MM.1S (cell line): Measurements from ENCODE around the gene IGSF9B.

ENCODE experiments used
- DNase-seq: peaks from one replicate; pipeline ENCODE4 v3.0.0-alpha.2; 2015
- H2AFZ ChIP-seq: fragments of 300-600 bp; sonication (generic); 2 replicates; pipeline ENCODE4 v1.6.0; 2016; ENCODE audit warnings: antibody characterized with exemption, low read length
- H3F3A ChIP-seq: fragments of 300-600 bp; sonication (generic); 2 replicates; pipeline ENCODE4 v1.6.1; 2016; ENCODE audit warnings: mild to moderate bottlenecking, antibody characterized with exemption, low read length, moderate library complexity, mixed read lengths; ENCODE audit not compliant: insufficient read depth
- H3K27ac ChIP-seq: fragments of 300-600 bp; sonication (generic); 2 replicates; pipeline ENCODE4 v1.5.1; 2016; ENCODE audit warnings: mild to moderate bottlenecking, low read length
- H3K27me3 ChIP-seq: fragments of 300-600 bp; sonication (generic); replicated peaks from 2 replicates; pipeline ENCODE4 v1.6.0; 2016; ENCODE audit warnings: low read length; ENCODE audit not compliant: insufficient read depth
- H3K36me3 ChIP-seq: fragments of 300-600 bp; sonication (generic); replicated peaks from 2 replicates; pipeline ENCODE4 v1.6.1; 2016; ENCODE audit warnings: mild to moderate bottlenecking, low read length, mixed read lengths; ENCODE audit not compliant: insufficient read depth
- H3K4me1 ChIP-seq: fragments of 300-600 bp; sonication (generic); 2 replicates; pipeline ENCODE4 v1.6.1; 2016; ENCODE audit warnings: low read length, mixed read lengths
- H3K4me2 ChIP-seq: fragments of 300-600 bp; sonication (generic); 2 replicates; pipeline ENCODE4 v1.6.0; 2016; ENCODE audit warnings: low read depth, low read length
- H3K4me3 ChIP-seq: fragments of 300-600 bp; sonication (generic); 2 replicates; pipeline ENCODE4 v1.5.1; 2016; ENCODE audit warnings: low read length, mixed read lengths
- H3K79me2 ChIP-seq: fragments of 300-600 bp; sonication (generic); 2 replicates; pipeline ENCODE4 v1.6.1; 2016; ENCODE audit warnings: mixed run types, low read length, mixed read lengths
- H3K9ac ChIP-seq: fragments of 300-600 bp; sonication (generic); 2 replicates; pipeline ENCODE4 v1.6.1; 2016; ENCODE audit warnings: low read length, mixed read lengths
- H3K9me2 ChIP-seq: fragments of 300-600 bp; sonication (generic); replicated peaks from 2 replicates; pipeline ENCODE4 v1.6.1; 2016; ENCODE audit warnings: mild to moderate bottlenecking, low read length, mixed read lengths; ENCODE audit not compliant: insufficient read depth
- H3K9me3 ChIP-seq: fragments of 300-600 bp; sonication (generic); replicated peaks from 2 replicates; pipeline ENCODE4 v1.6.1; 2016; ENCODE audit warnings: mild to moderate bottlenecking, low read length, mixed read lengths; ENCODE audit not compliant: insufficient read depth
- H4K20me1 ChIP-seq: fragments of 300-600 bp; sonication (generic); 2 replicates; pipeline ENCODE4 v1.6.1; 2016; ENCODE audit warnings: mild to moderate bottlenecking, low read length, moderate library complexity, mixed read lengths; ENCODE audit not compliant: insufficient read depth
- CTCF ChIP-seq: fragments of 300-600 bp; sonication (generic); IDR thresholded peaks from 2 replicates; pipeline ENCODE4 v1.5.1; 2016; ENCODE audit warnings: antibody characterized with exemption, low read length, mixed read lengths
- EZH2 ChIP-seq: fragments of 300-600 bp; sonication (generic); optimal IDR thresholded peaks from 2 replicates; pipeline ENCODE3; 2017; ENCODE audit warnings: low read depth, mild to moderate bottlenecking, antibody characterized with exemption, low read length, mixed read lengths
- EZH2phosphoT487 ChIP-seq: fragments of 300-600 bp; sonication (generic); IDR thresholded peaks from 2 replicates; pipeline ENCODE4 v1.6.1; 2018; ENCODE audit warnings: antibody characterized with exemption, low read length

IGSF9B gene

GRCh38 chr11:133907841-133908241 lies 48.9 kb downstream of the IGSF9B start:
- no peak overlapping the region for H3K27ac ChIP-seq
- no peaks in the 10 kb centered on the region for H3K9me2 ChIP-seq
- H3K27me3 ChIP-seq = no peaks in the 10 kb centered on the region
- no peaks in the 10 kb centered on the region for H3F3A ChIP-seq
- no peak overlapping the region for H3K4me2 ChIP-seq
- no peak for DNase-seq
- no peak overlapping the region for H3K9ac ChIP-seq
- no peaks in the 10 kb centered on the region for H4K20me1 ChIP-seq
- no peaks in the 10 kb centered on the region for H3K4me1 ChIP-seq
- no peak overlapping the region for H2AFZ ChIP-seq
- no peak for TF ChIP-seq EZH2phosphoT487
- no peak for TF ChIP-seq CTCF
- TF ChIP-seq EZH2 = no peak
- H3K36me3 ChIP-seq = no peaks in the 10 kb centered on the region
- H3K4me3 ChIP-seq = no peak overlapping the region
- H3K9me3 ChIP-seq = no peaks in the 10 kb centered on the region
- H3K79me2 ChIP-seq = no peaks in the 10 kb centered on the region

- Histone ChIP-seq H3K9ac (no peak overlapping the region), H3K4me3 (no peak overlapping the region), H3K79me2 (no peaks in the 10 kb centered on the region), H3K36me3 (no peaks in the 10 kb centered on the region), H3K9me3 (no peaks in the 10 kb centered on the region), H2AFZ (no peak overlapping the region), H3F3A (no peaks in the 10 kb centered on the region), H3K9me2 (no peaks in the 10 kb centered on the region), H4K20me1 (no peaks in the 10 kb centered on the region), H3K27ac (no peak overlapping the region), H3K4me1 (no peaks in the 10 kb centered on the region), H3K27me3 (no peaks in the 10 kb centered on the region), H3K4me2 (no peak overlapping the region)
- TF ChIP-seq EZH2 (no peak), CTCF (no peak), EZH2phosphoT487 (no peak)
- no peak for DNase-seq
Measured at GRCh38 chr11:133907216-133907615, 49.6 kb downstream of the IGSF9B start.

GRCh38 chr11:133906746-133907145 lies 50.0 kb downstream of the IGSF9B start:
- Histone ChIP-seq H4K20me1 (no peaks in the 10 kb centered on the region), H3K4me1 (no peaks in the 10 kb centered on the region), H3K27me3 (no peaks in the 10 kb centered on the region), H3K9ac (no peak overlapping the region), H3K4me3 (no peak overlapping the region), H3K9me3 (no peaks in the 10 kb centered on the region), H3K36me3 (no peaks in the 10 kb centered on the region), H3K79me2 (no peaks in the 10 kb centered on the region), H3F3A (no peaks in the 10 kb centered on the region), H3K27ac (no peak overlapping the region), H3K4me2 (no peak overlapping the region), H3K9me2 (no peaks in the 10 kb centered on the region), H2AFZ (no peak overlapping the region)
- no peak for TF ChIP-seq CTCF
- TF ChIP-seq EZH2 = no peak
- no peak for TF ChIP-seq EZH2phosphoT487
- DNase-seq = no peak
